Measurements from ENCODE around the gene DYNC2I2. TPM values are rescaled to one million over a fixed set of nuclear protein-coding genes. Genes with fewer than 3 reads are reported as not detected.

The DYNC2I2 gene
- total and polyA plus RNA-seq, 3 experiments from 2014 or later: 3.0 to 68.6 (median 67.7) TPM

DNA sequence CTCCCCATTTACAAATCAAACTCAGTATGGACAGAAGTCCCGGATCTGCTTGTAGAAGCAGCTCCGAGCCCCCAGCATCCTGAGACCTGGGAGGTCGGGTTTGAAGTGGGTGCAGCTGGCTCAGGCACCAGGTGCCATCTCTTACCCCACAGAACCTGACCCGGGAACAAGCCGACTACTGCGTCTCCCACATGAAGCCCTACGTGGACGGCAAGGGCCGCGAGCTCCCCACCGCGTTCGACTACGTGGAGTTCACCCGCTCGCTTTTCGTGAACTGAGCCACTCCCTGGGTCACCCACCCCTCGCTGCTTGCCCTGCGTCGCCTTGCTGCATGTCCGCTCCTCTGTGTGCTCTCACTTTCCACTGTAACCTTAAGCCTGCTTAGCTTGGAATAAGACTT lies 23.6 kb downstream of the DYNC2I2 start:
- DNase-seq: peak in 1 of 5 donors; percentile 47
- ChIA-PET CTCF (interaction anchor here (1.9 kb wide), 1 partner anchor 15 kb away, joined by 7 read pairs; no protein-coding TSS in a partner anchor), POLR2A (interaction anchor here (0.5 to 1.0 kb wide), 2 partner anchors 57 to 121 kb away, joined by 3 to 5 read pairs; no protein-coding TSS in a partner anchor)
- Mint-ChIP-seq H3K27ac (no peak overlapping the region), H3K36me3 (peaks cover 3 to 61% (median 6%) of the 10 kb centered on the region in 3 donors), H3K4me3 (no peak overlapping the region), H3K9me3 (no peaks in the 10 kb centered on the region), H3K4me1 (no peaks in the 10 kb centered on the region), H3K27me3 (peaks cover 0 to 1% of the 10 kb centered on the region in 2 donors)
- no peak overlapping the region for H3K27ac ChIP-seq (ENCODE audit: low read depth, low read length)
- no peaks in the 10 kb centered on the region for H3K27me3 ChIP-seq (ENCODE audit: insufficient read depth, low read length, poor library complexity, severe bottlenecking)
- H3K4me1 ChIP-seq (ENCODE audit: insufficient read depth, low read length): no peaks in the 10 kb centered on the region
- H3K36me3 ChIP-seq (ENCODE audit: insufficient read depth, low read length): peaks cover 35% of the 10 kb centered on the region
- no peak overlapping the region for H3K4me3 ChIP-seq (ENCODE audit: low read length)
- H3K9me3 ChIP-seq (ENCODE audit: low read length): no peaks in the 10 kb centered on the region

DNA sequence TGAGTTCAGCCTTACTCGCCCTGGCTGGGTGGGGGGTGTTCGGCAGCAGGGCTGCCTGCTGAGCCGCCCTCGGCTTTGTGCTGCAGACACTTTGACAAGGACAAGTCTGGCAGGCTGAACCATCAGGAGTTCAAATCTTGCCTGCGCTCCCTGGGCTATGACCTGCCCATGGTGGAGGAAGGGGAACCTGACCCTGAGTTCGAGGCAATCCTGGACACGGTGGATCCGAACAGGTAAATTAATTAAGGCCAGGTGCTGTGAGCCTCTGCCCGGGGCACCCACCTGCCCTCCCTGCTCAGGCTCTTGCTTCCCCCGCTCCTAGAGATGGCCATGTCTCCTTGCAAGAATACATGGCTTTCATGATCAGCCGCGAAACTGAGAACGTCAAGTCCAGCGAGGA lies 24.2 kb downstream of the DYNC2I2 start:
- Mint-ChIP-seq H3K4me1 (no peaks in the 10 kb centered on the region), H3K27me3 (peaks cover 0 to 1% of the 10 kb centered on the region in 2 donors), H3K27ac (peak overlapping the region in 1 of 8 donors; percentile 33), H3K4me3 (no peak overlapping the region), H3K9me3 (no peaks in the 10 kb centered on the region), H3K36me3 (peaks cover 3 to 67% (median 6%) of the 10 kb centered on the region in 3 donors)
- Histone ChIP-seq H3K27me3 (ENCODE audit: insufficient read depth, low read length, poor library complexity, severe bottlenecking) (no peaks in the 10 kb centered on the region), H3K4me1 (ENCODE audit: insufficient read depth, low read length) (no peaks in the 10 kb centered on the region), H3K27ac (ENCODE audit: low read depth, low read length) (no peak overlapping the region), H3K4me3 (ENCODE audit: low read length) (no peak overlapping the region), H3K9me3 (ENCODE audit: low read length) (no peaks in the 10 kb centered on the region), H3K36me3 (ENCODE audit: insufficient read depth, low read length) (peaks cover 40% of the 10 kb centered on the region)
- ChIA-PET POLR2A (interaction anchor here (0.5 kb wide), 1 partner anchor 57 kb away, joined by 5 read pairs; no protein-coding TSS in a partner anchor), CTCF (interaction anchor here (1.9 kb wide), 1 partner anchor 16 kb away, joined by 7 read pairs; no protein-coding TSS in a partner anchor)
- peak in 1 of 5 donors; percentile 43 for DNase-seq

DNA sequence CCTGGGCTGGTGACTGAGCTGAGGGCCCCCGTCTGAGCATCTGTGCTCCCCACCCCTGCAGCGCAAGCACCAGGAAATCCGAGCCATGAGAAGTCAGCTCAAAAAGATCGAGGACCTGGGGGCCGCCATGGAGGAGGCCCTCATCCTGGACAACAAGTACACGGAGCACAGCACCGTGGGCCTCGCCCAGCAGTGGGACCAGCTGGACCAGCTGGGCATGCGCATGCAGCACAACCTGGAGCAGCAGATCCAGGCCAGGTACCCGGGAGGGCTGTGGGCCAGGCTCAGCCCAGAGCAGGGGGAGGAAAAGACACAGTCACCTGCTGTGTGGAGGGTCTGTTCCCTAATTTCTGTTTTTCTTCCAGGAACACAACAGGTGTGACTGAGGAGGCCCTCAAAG lies 24.6 kb downstream of the DYNC2I2 start:
- Histone ChIP-seq H3K27ac (ENCODE audit: low read depth, low read length) (no peak overlapping the region), H3K4me3 (ENCODE audit: low read length) (no peak overlapping the region), H3K4me1 (ENCODE audit: insufficient read depth, low read length) (no peaks in the 10 kb centered on the region), H3K27me3 (ENCODE audit: insufficient read depth, low read length, poor library complexity, severe bottlenecking) (no peaks in the 10 kb centered on the region), H3K36me3 (ENCODE audit: insufficient read depth, low read length) (peaks cover 45% of the 10 kb centered on the region), H3K9me3 (ENCODE audit: low read length) (no peaks in the 10 kb centered on the region)
- ChIA-PET POLR2A (no interaction called here), CTCF (no interaction called here)
- Mint-ChIP-seq H3K4me3 (no peak overlapping the region), H3K27ac (peak overlapping the region in 1 of 8 donors; percentile 70), H3K36me3 (peaks cover 3 to 71% (median 6%) of the 10 kb centered on the region in 3 donors), H3K4me1 (no peaks in the 10 kb centered on the region), H3K27me3 (peaks cover 0 to 1% of the 10 kb centered on the region in 2 donors), H3K9me3 (no peaks in the 10 kb centered on the region)
- peak in 1 of 5 donors; percentile 42 for DNase-seq

DNA sequence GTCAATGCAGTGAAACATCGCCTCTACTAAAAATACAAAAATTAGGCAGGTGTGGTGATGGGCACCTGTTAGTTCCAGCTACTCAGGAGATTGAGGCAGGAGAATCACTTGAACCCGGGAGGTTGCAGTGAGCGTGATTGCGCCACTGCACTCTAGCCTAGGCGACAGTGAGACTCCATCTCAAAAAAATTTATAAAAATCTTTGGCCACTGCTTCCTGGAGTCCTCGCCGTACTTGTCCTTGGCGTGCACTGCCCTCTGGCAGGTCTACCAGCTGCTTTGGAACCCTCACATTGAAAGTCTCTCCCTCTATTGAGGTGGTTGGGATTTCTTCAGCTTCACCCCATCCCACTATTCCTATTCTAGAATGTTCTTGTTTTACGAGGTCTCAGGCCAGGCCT lies 25.0 kb downstream of the DYNC2I2 start:
- Histone ChIP-seq H3K27ac (ENCODE audit: low read depth, low read length) (no peak overlapping the region), H3K4me1 (ENCODE audit: insufficient read depth, low read length) (no peaks in the 10 kb centered on the region), H3K9me3 (ENCODE audit: low read length) (no peaks in the 10 kb centered on the region), H3K36me3 (ENCODE audit: insufficient read depth, low read length) (peaks cover 49% of the 10 kb centered on the region), H3K4me3 (ENCODE audit: low read length) (no peak overlapping the region), H3K27me3 (ENCODE audit: insufficient read depth, low read length, poor library complexity, severe bottlenecking) (no peaks in the 10 kb centered on the region)
- no peak for DNase-seq
- H3K36me3 Mint-ChIP-seq: peaks cover 3 to 75% (median 6%) of the 10 kb centered on the region in 3 donors
- ChIA-PET CTCF (no interaction called here), POLR2A (no interaction called here)
- H3K4me1 Mint-ChIP-seq: no peaks in the 10 kb centered on the region
- no peak overlapping the region for H3K4me3 Mint-ChIP-seq
- peak overlapping the region in 1 of 8 donors; percentile 70 for H3K27ac Mint-ChIP-seq
- peaks cover 0 to 1% of the 10 kb centered on the region in 2 donors for H3K27me3 Mint-ChIP-seq
- H3K9me3 Mint-ChIP-seq: no peaks in the 10 kb centered on the region

DNA sequence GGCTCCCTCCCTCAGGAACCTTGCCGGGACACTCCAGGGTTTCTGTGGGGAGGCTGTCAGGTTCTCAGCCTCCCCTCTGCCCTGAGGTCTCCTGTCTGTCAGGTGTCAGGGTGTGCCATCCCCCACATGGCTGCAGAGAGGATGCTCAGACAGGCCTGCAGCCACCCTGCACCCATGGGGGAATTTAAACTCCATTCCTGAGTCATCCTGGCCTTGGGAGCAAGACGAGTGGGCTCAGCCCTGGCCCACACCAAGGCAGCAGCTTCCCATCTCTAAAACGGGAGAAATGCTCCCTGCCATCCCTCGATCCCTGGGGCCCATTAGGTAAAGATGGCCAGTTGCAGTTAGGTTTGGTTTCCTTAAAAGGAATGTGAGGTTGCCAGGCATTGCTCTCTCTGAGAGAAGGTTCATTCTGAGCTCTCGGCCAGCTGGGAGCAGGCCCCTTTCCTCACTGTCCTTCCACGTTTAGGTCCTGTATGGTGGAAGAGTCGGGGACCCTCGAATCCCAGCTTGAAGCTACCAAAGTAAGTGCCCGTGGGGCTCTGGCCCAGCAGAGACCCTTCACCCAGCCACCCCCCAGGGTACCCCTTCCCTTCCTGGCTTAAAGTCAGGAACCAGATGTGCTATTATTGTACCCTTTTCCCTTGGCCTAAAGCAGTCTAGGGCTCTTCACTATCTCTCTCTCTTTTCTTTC lies 26.6 kb downstream of the DYNC2I2 start:
- no peaks in the 10 kb centered on the region for H3K9me3 Mint-ChIP-seq
- Histone ChIP-seq H3K27me3 (ENCODE audit: insufficient read depth, low read length, poor library complexity, severe bottlenecking) (no peaks in the 10 kb centered on the region), H3K9me3 (ENCODE audit: low read length) (no peaks in the 10 kb centered on the region), H3K4me1 (ENCODE audit: insufficient read depth, low read length) (no peaks in the 10 kb centered on the region), H3K36me3 (ENCODE audit: insufficient read depth, low read length) (peaks cover 65% of the 10 kb centered on the region), H3K4me3 (ENCODE audit: low read length) (no peak overlapping the region), H3K27ac (ENCODE audit: low read depth, low read length) (no peak overlapping the region)
- ChIA-PET CTCF (no interaction called here), POLR2A (no interaction called here)
- no peak overlapping the region for H3K4me3 Mint-ChIP-seq
- H3K4me1 Mint-ChIP-seq: no peaks in the 10 kb centered on the region
- peak overlapping the region in 1 of 8 donors; percentile 29 for H3K27ac Mint-ChIP-seq
- peaks cover 3 to 92% (median 10%) of the 10 kb centered on the region in 3 donors for H3K36me3 Mint-ChIP-seq
- peaks cover 0 to 1% of the 10 kb centered on the region in 2 donors for H3K27me3 Mint-ChIP-seq
- DNase-seq: peak in 1 of 5 donors; percentile 16

DNA sequence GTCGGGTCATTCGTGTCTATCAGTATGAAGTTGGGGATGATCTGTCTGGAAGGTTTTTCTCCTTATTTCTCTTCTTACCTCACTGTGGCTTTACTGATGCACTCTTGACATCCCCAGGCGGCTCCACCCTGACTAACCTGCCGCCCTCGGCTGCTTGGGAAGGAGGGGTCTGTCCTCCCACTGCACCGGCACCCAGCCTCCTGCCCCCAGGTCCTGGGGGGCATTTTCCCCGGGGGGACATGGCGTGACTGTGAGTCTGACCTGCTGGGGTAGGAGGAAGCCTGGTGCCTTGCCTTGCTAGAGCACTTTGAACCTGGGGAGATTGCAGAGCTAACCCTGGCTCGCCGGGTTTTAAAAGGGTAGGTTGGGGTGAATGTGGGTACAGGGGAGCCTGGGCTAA lies 27.5 kb downstream of the DYNC2I2 start:
- peaks cover 3 to 95% (median 14%) of the 10 kb centered on the region in 3 donors for H3K36me3 Mint-ChIP-seq
- ChIA-PET POLR2A (no interaction called here), CTCF (no interaction called here)
- peaks cover 0 to 1% of the 10 kb centered on the region in 2 donors for H3K27me3 Mint-ChIP-seq
- no peaks in the 10 kb centered on the region for H3K4me1 Mint-ChIP-seq
- peak overlapping the region in 1 of 8 donors; percentile 3 for H3K27ac Mint-ChIP-seq
- Histone ChIP-seq H3K9me3 (ENCODE audit: low read length) (no peaks in the 10 kb centered on the region), H3K36me3 (ENCODE audit: insufficient read depth, low read length) (peaks cover 74% of the 10 kb centered on the region), H3K4me1 (ENCODE audit: insufficient read depth, low read length) (no peaks in the 10 kb centered on the region), H3K27ac (ENCODE audit: low read depth, low read length) (no peak overlapping the region), H3K4me3 (ENCODE audit: low read length) (no peak overlapping the region), H3K27me3 (ENCODE audit: insufficient read depth, low read length, poor library complexity, severe bottlenecking) (no peaks in the 10 kb centered on the region)
- no peak for DNase-seq
- no peaks in the 10 kb centered on the region for H3K9me3 Mint-ChIP-seq
- H3K4me3 Mint-ChIP-seq: no peak overlapping the region

DNA sequence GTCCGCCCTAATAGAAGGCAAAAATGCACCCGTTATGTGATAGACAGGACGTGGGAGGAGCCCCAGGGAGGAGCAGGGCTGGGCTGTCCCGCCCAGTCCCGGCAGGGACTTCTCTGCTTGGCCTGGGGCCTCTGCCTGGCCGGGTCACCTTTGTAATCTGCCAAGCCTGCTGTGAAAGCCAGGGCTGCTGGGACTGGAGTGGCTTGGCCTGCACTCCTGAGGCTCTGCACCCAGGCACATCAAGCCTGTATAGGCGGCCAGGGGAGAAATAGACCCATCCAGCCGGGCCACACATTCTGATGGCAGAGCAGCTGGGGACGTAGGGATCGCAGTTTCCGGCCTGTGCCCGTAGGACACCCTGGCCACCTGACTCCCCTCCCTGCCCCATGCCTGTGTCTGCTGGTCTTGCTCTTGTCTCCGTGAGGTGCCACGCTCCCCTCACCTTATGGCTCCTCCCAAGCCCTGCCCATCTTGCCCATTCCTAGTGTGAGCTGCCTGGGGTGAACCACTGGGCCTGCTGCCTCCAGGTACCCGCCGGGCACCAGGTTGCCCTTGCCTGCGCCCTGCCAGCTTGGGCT lies 28.1 kb downstream of the DYNC2I2 start:
- H3K4me3 ChIP-seq (ENCODE audit: low read length): no peak overlapping the region
- H3K4me1 ChIP-seq (ENCODE audit: insufficient read depth, low read length): no peaks in the 10 kb centered on the region
- no peak for DNase-seq
- H3K27me3 Mint-ChIP-seq: peaks cover 0 to 1% of the 10 kb centered on the region in 2 donors
- H3K4me1 Mint-ChIP-seq: no peaks in the 10 kb centered on the region
- peaks cover 3 to 92% (median 14%) of the 10 kb centered on the region in 3 donors for H3K36me3 Mint-ChIP-seq
- no peak overlapping the region for H3K27ac Mint-ChIP-seq
- H3K9me3 Mint-ChIP-seq: no peaks in the 10 kb centered on the region
- H3K27me3 ChIP-seq (ENCODE audit: insufficient read depth, low read length, poor library complexity, severe bottlenecking): no peaks in the 10 kb centered on the region
- H3K4me3 Mint-ChIP-seq: no peak overlapping the region
- ChIA-PET POLR2A (interaction anchor here (0.6 kb wide), 1 partner anchor 49 kb away, joined by 4 read pairs; no protein-coding TSS in a partner anchor), CTCF (no interaction called here)
- H3K27ac ChIP-seq (ENCODE audit: low read depth, low read length): no peak overlapping the region
- no peaks in the 10 kb centered on the region for H3K9me3 ChIP-seq (ENCODE audit: low read length)
- peaks cover 76% of the 10 kb centered on the region for H3K36me3 ChIP-seq (ENCODE audit: insufficient read depth, low read length)

DNA sequence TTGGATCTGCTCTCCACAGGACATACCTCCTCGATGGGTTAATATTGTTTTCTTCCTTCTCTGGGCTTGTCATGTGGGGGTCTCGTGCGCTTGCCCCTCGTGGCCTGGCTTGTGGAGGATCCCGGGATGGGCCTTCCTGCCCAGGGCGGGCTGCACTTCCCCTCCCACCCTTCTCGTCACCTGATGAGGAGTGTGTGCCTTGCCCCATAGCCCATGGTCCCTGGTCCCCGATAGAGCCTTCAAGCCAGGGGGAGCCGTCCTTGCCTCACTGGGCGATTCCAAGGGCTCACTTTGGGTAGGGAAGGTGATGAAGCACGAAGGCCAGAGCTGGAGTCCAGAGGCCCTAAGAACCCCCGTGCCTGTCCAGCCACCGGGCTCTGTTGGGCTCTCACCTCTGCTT lies 28.7 kb downstream of the DYNC2I2 start:
- H3K36me3 ChIP-seq (ENCODE audit: insufficient read depth, low read length): peaks cover 75% of the 10 kb centered on the region
- H3K4me1 ChIP-seq (ENCODE audit: insufficient read depth, low read length): no peaks in the 10 kb centered on the region
- Mint-ChIP-seq H3K4me1 (no peaks in the 10 kb centered on the region), H3K27me3 (peaks cover 0 to 1% of the 10 kb centered on the region in 2 donors), H3K9me3 (no peaks in the 10 kb centered on the region), H3K36me3 (peaks cover 3 to 89% (median 11%) of the 10 kb centered on the region in 3 donors), H3K27ac (peak overlapping the region in 2 of 8 donors; percentile 32 to 68), H3K4me3 (no peak overlapping the region)
- no peak for DNase-seq
- ChIA-PET POLR2A (interaction anchor here (0.6 kb wide), 1 partner anchor 49 kb away, joined by 4 read pairs; no protein-coding TSS in a partner anchor), CTCF (no interaction called here)
- no peak overlapping the region for H3K27ac ChIP-seq (ENCODE audit: low read depth, low read length)
- no peaks in the 10 kb centered on the region for H3K27me3 ChIP-seq (ENCODE audit: insufficient read depth, low read length, poor library complexity, severe bottlenecking)
- no peak overlapping the region for H3K4me3 ChIP-seq (ENCODE audit: low read length)
- no peaks in the 10 kb centered on the region for H3K9me3 ChIP-seq (ENCODE audit: low read length)
